ENCODE results near the gene MYO18A.

GRCh38 chr17:29158096-29158487 is 22.1 kb downstream of the MYO18A start:
- TF ChIP-seq CTCF (IDR thresholded peaks at IDR 0.05), result no peak
- TF ChIP-seq POLR2A (IDR thresholded peaks at IDR 0.05), result no peak
